OCI-M2 (cell line): ENCODE data around the gene HAO1.

Source experiments
- DNase-seq: peaks from one replicate; lab custom pipeline; 2025; ENCODE audit not compliant: unreplicated experiment; lab: John Stamatoyannopoulos, UW

The HAO1 gene

GRCh38 chr20:7930343-7930742, 9.9 kb downstream of the HAO1 start:
- no peak for DNase-seq

GRCh38 chr20:7926767-7927166, 13.5 kb downstream of the HAO1 start:
- no peak for DNase-seq

DNA sequence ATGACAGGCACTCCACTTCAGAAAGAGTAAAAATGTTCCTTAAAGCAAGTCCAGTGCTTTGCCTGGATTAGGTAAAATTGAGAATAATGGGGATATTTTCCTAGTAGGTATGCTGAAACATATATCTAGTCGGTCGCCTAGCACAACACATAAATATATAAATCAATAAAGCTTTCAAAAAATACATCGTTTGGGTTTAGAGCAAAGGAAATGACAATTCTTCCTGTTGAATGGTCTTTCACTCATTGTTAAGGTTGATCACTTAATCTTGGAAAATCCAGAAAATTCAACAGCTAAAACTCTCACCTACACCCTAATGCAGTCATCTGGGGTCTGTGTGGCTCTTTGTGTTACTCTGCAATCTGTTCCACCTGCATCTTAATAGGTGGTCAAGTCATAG, 13.9 kb downstream of the HAO1 start:
- DNase-seq = no peak

- DNase-seq = no peak
These were observed 15.6 kb downstream of the HAO1 start for GRCh38 chr20:7924692-7925091.

GRCh38 chr20:7916648-7917047, 23.6 kb downstream of the HAO1 start:
- no peak for DNase-seq

DNA sequence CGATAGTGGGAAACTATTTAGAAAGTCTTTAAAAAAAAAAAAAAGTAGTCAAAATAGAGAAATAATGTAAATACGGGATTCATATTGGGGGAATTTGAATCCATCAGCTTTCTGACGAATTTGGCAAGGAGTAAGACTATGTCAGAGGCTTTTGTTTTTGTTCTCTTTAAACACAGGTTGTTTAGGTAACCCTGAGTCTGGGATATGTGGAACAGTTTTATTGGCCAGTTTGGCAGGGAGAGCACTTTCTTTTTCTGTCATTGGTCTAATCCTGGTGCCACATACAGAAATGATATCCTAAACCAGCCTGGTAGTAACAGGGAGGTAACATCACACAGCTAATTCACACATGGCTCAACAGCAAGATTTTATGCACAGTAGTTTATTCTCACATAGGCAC, 27.7 kb downstream of the HAO1 start:
- no peak for DNase-seq

GRCh38 chr20:7911586-7912330, 28.5 kb downstream of the HAO1 start:
- DNase-seq = no peak

DNA sequence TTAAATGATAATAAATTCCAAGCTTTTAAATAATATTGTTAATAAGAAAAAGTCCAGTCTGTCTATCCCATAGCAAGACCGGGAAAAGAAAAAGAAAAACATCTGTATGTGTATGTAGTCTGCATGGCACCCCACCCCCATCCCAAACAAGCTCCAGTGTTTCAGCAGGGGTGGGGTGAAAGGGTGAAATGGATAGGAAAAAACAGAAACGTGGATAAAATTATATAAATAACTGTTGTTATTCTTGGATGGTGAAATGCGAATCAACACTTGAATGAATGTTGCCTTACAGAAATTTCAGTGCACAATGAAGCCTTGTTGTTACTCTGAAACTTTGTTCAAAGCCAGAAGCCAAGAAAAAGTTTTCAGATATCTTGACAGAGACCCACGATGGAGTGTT, 31.4 kb downstream of the HAO1 start:
- DNase-seq = no peak

DNA sequence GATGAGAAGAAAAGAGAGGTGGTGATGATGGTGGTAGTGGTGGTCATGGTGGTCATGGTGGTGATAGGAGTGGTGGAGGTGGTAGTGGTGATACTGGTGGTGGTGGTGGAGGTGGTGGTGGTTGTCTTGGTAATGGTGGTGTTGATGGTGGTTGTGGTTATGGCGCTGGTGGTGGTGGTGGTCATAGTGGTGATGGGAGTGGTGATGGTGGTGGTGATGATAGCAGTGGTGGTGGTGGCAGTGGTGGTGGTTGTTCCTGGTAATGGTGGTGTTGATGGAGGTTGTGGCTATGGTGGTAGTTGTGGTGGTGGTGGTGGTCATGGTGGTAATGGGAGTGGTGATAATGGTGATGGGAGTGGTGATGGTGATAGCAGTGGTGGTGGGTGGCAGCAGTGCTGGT, 36.8 kb downstream of the HAO1 start:
- no peak for DNase-seq

GRCh38 chr20:7902879-7903278, 37.4 kb downstream of the HAO1 start:
- DNase-seq = no peak

DNA sequence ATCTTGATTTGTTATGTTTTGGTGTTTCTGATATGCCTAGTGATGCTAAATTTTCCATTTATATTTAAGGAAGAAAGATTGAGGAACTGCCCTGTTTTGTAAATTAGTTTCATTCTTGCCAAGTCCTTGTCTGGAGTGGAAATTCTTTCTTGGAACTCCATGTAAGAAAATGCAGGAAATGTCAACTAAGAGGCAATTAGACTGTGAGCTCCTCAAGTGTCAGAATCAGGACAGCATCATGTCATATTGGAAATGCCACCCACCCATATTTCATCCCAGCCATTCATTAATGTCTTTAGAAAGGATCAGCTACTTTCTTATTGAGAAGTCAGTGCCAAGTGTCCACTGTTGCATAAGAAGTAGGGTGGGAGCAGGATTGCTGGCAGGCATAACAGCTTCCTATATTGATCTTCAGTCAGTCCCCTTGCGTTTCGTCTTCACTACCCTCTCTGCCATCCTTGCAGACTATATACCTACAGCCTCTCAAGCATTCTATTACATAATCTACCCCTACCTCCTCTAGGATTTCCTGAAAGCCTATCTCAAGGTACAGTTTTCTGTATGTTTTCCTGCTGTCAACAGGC, 42.4 kb downstream of the HAO1 start:
- no peak for DNase-seq

DNA sequence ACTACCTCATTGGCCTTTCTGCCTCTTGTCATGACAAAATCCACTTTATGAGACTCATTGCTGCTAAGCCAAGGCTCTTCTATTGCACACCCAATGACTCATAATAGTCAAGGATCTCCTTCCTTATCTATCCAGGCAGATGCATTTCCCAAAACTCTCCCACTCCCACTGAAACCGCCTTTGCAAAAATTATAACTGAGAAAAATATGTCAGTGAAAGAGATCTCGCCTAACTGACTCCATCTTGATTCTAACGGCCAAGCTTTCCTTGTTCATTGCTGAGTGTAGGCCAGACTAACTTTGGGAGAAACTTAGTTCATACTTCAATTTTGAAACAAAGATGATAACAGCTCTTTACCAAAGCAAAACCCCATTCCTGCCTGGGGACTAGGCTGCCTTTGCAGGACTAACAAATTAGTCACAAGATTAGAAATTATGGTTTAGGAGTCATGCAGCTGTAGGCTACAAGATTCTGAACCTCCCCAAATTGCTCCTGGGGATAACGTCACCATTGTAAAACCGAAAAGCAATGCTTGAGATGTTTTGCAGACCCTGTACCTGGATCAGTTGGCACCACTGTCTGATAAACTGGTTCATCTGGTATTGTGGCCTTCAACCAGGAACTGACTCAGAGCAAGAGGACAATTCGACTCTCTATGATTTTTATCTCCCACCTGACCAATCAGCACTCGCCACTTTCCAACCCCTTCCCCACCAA, 47.1 kb downstream of the HAO1 start:
- DNase-seq = no peak

GRCh38 chr20:7891705-7892104, 48.6 kb downstream of the HAO1 start:
- no peak for DNase-seq

DNA sequence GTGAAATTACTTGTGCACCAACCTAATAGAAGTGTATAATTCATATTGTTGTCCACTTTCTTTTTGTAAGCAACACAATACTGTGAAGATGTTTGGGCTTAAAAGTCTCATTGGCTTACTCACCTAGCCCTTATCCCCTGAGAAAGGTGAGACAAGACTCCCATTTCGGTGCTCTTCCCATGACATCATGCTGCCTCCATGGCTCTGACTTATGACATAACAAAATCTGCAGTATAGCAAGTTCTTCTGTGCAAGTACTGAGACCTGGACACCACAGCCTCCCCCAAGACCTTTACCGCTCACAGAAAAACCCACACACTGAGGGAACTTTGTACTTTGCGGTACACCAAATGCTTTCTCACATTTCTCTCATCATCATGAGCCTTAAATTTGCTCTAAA, 50.5 kb downstream of the HAO1 start:
- DNase-seq = no peak

DNA sequence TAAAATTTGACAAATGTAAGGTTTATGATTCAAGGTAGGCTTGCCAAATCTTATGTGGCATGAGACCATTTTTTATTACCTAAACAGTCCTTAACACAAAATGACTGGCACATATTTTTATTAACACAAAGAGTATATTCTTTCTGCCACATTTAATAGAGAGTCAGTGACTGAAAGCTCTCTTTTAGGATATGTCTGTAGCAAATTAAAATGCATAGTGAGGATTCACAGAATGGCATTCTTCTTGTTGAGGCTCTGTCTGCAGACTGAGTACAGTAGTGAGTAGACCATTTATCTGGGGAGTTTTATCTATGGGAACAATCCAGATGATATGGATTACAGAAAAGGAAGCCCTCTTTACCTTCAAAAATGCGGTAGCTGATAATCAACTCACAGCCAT, 56.5 kb downstream of the HAO1 start:
- DNase-seq = no peak

DNA sequence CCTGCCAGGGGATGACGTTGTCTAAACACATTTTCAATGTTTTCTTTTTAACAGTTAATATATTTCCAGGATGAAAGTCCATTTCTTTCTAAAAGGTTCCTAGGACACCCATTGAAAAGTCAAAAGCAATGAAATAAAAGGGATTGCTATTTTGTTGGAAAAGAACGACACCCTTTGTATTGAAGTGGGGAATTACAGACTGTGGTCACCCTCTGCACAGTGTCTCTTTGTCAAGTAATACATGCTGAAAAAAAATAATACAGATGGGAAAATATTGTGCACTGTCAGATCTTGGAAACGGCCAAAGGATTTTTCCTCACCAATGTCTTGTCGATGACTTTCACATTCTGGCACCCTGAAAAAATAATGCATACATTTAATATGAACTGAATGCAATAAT, 56.9 kb downstream of the HAO1 start:
- no peak for DNase-seq

GRCh38 chr20:7882076-7882475, 58.2 kb downstream of the HAO1 start:
- DNase-seq = no peak

GRCh38 chr20:7881551-7881950, 58.7 kb downstream of the HAO1 start:
- no peak for DNase-seq

GRCh38 chr20:7879883-7880282, 60.4 kb downstream of the HAO1 start:
- no peak for DNase-seq

- no peak for DNase-seq
These were observed 72.2 kb downstream of the HAO1 start for GRCh38 chr20:7868108-7868507.

GRCh38 chr20:7866285-7866684, 74.0 kb downstream of the HAO1 start:
- DNase-seq = no peak

DNA sequence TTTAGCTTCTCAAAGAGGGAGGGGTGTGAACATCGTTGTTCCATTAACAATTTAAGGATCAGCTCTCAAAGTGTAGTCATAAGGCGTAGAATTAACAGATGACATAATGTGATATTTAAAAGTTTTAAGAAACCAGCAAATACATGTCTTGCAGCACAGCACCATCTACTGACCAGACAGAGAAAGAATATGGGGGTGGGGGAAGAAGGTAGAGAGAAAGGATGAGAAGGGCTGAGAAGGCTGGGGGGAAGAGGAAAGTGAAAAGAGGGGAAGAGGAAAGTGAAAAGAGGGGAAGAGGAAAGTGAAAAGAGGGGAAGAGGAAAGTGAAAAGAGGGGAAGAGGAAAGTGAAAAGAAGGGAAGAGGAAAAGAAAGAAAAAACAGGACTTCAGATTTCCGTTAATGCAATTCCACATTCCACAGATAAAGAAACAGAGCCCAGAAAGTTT, 80.9 kb downstream of the HAO1 start:
- DNase-seq = no peak
